Fibroblast of pulmonary artery (primary cell): ENCODE data around the gene SV2B.

Source experiments
- DNase-seq: peaks from one replicate; pipeline ENCODE4 v3.0.0-alpha.2; 2010; ENCODE audit warnings: low read depth
- H3K4me3 ChIP-seq: replicated peaks from 2 replicates; pipeline ENCODE4 v1.5.1; 2011; ENCODE audit warnings: low read depth, mild to moderate bottlenecking, control low read depth, low read length, moderate library complexity
- TF ChIP-seq, protein P1 (sequence below): IDR thresholded peaks from 2 replicates; pipeline ENCODE4 v1.5.1; 2011; ENCODE audit warnings: mild to moderate bottlenecking, control low read depth, low read length, inconsistent platforms; ENCODE audit errors: missing control alignments

The SV2B gene

DNA sequence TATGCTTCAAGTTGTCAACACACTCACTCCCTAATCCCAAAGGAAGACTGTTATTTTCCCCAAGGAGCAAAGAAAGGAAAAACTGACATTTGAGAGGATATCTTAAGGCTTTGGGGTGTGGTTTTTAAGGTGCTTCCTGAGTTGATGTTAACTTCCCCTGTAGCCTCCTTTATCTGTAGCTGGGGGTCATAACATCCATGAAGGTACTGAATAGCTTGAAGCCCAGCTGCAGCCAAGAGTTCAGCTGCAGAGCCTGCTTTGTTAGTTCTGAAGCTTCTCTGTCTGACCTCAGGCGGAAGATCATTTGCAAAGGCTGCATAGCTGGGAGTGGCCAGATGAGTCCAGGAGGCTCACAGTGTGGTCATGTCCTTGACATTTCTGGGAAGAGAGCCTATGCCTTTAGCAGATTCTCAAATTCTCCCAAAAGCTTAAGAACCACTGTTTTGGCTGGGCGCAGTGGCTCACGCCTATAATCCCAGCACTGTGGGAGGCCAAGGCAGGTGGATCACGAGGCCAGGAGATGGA, 165.4 kb downstream of the SV2B start:
- no peak for DNase-seq
- no peak overlapping the region for H3K4me3 ChIP-seq
- TF ChIP-seq, protein P1, sequence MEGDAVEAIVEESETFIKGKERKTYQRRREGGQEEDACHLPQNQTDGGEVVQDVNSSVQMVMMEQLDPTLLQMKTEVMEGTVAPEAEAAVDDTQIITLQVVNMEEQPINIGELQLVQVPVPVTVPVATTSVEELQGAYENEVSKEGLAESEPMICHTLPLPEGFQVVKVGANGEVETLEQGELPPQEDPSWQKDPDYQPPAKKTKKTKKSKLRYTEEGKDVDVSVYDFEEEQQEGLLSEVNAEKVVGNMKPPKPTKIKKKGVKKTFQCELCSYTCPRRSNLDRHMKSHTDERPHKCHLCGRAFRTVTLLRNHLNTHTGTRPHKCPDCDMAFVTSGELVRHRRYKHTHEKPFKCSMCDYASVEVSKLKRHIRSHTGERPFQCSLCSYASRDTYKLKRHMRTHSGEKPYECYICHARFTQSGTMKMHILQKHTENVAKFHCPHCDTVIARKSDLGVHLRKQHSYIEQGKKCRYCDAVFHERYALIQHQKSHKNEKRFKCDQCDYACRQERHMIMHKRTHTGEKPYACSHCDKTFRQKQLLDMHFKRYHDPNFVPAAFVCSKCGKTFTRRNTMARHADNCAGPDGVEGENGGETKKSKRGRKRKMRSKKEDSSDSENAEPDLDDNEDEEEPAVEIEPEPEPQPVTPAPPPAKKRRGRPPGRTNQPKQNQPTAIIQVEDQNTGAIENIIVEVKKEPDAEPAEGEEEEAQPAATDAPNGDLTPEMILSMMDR = no peak

DNA sequence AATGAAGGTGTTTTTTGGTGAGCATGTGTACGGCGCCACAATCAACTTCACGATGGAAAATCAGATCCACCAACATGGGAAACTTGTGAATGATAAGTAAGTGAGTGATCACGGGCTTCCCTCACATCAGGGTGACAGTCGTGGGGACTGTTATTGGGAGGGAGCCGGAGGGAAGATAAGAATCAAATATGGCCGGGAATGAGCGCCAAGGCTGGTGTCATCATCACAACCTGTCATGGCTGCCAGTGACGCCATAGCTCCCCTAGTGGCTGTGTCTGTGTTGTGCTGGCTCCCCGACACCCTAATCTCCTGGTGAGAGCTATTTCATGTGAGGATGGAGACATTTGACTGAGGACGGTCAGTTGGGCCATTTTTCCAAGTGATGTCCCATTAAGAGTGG, 168.5 kb downstream of the SV2B start:
- DNase-seq = no peak
- TF ChIP-seq, protein P1 = peak; percentile 27
- no peak overlapping the region for H3K4me3 ChIP-seq

DNA sequence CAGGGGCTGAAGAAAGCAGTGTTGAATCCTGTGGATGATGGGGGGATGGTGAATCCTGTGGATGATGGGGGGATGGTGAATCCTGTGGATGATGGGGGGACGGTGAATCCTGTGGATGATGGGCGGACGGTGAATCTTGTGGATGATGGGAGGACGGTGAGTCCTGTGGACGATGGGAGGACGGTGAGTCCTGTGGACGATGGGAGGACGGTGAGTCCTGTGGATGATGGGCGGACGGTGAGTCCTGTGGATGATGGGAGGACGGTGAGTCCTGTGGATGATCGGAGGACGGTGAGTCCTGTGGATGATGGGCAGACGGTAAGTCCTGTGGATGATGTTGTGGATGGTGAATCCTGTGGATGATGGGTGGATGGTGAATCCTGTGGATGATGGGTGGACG, 170.7 kb downstream of the SV2B start:
- H3K4me3 ChIP-seq = no peak overlapping the region
- no peak for DNase-seq
- TF ChIP-seq, protein P1 = no peak

DNA sequence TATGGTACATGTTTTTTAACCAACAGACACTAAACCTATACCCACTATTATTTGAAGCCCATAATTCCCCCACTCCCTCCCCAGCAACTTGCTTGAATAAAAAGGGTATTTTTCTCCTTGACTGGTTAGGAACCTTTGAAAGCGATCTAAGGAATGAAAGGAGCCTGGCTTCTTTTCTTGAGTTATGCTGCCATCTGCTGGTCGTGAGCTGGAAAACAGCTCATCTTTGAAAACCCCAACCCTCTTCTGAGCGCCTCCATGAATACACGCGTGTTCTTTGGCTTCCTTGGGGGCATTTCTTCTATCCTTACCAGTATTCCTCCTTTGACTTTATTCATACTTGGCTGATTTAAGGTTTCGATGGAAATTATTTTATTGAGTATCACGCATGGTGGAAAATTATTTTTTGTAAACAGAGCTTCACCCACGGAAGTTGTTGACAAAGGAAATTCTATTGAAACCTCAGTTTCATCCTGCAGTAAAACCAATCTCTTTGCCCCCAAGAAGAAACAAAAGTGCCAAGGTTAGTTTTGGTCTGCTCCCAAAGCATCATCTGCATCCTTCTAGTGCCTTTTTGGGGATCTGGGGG, 171.6 kb downstream of the SV2B start:
- H3K4me3 ChIP-seq = no peak overlapping the region
- TF ChIP-seq, protein P1 = peak; percentile 74
- DNase-seq = peak; percentile 78

DNA sequence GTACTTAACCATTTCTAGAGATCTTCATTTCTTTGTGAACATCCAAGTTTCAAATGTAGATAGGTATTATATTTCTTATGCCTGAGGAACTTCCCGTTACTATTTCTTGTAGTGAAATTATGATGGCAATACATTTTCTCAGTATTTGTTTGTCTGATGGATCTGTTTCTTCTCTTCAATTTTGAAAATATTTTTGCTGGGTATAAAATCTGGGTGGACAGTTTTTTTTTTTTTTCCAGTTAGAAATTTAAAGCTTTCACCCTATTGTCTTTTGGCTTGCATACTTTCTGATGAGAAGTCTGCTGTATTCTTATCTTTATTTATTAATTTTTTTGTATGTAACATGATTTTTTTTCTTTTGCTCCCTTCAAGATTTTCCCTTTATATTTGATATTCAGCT, 175.8 kb downstream of the SV2B start:
- TF ChIP-seq, protein P1 = no peak

DNA sequence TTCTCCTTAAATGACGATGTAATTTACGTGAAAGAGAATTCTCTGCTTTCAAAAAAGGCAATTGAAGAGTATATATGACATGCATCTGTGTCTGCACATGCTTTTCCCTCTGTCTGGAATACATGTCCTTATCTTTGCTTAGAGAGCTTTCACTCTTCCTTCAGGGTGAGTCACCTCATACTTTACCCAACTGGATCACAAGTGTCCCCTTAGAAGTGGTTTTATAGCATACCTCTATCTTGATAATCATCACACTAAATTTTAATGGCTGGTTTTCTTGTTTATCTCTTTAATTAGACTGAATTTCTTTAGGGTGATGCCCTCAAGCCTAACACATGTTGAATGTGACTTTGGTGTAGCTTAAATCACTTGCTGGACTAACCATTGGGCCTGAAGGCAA, 178.9 kb downstream of the SV2B start:
- DNase-seq = no peak
- TF ChIP-seq, protein P1 = no peak
- H3K4me3 ChIP-seq = no peak overlapping the region

More for the DNA sequence above, 175.8 kb downstream of the SV2B start:
- no peak overlapping the region for H3K4me3 ChIP-seq
- no peak for DNase-seq

DNA sequence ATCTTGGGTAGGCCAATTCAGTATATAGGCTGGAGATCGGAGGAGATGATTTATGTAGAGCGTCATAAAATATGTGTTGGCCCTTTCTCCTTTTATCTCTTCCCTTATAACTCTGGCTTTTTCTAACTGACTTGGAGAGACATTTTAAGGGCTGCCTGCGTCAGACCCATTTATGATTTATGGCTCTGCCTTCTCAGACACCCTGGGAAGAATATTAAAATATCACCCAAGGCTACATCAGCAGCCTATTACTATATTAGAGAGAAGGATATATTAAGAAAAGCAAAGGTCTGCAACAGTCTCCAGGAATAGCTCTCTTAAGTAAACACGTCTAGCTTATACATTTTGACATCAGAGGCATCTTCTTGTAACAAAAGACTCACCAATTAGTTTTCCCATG, 179.4 kb downstream of the SV2B start:
- TF ChIP-seq, protein P1 = no peak
- no peak for DNase-seq
- H3K4me3 ChIP-seq = no peak overlapping the region
